RWPE2 (cell line): ENCODE data around the gene YPEL1.

Source experiments
- ATAC-seq: fragments of 200-7000 bp; cut with Tn5 transposase; 3 replicates; pipeline ENCODE4 v1.9.1; 2021; ENCODE audit warnings: low read depth
- DNase-seq: peaks from one replicate; pipeline ENCODE4 v3.0.0-alpha.2; 2020; ENCODE audit warnings: low spot score
- H3K27ac ChIP-seq: fragments of 450-650 bp; 2 replicates; pipeline ENCODE4 v1.5.1; 2017; ENCODE audit warnings: mild to moderate bottlenecking; ENCODE audit not compliant: poor library complexity, severe bottlenecking
- H3K27me3 ChIP-seq: fragments of 250-450 bp; sonication (Bioruptor Pico); 2 replicates; pipeline ENCODE4 v1.5.1; 2021; ENCODE audit warnings: mild to moderate bottlenecking, moderate library complexity; ENCODE audit not compliant: insufficient read depth, poor library complexity, severe bottlenecking
- H3K36me3 ChIP-seq: fragments of 250-450 bp; sonication (Bioruptor Pico); 2 replicates; pipeline ENCODE4 v1.5.1; 2020; ENCODE audit warnings: low read depth, mild to moderate bottlenecking, moderate library complexity
- H3K4me1 ChIP-seq: fragments of 250-450 bp; sonication (Bioruptor Pico); 2 replicates; pipeline ENCODE4 v1.5.1; 2021; ENCODE audit warnings: mild to moderate bottlenecking, moderate library complexity; ENCODE audit not compliant: insufficient read depth, poor library complexity, severe bottlenecking
- H3K4me3 ChIP-seq: fragments of 250-450 bp; sonication (Bioruptor Pico); 2 replicates; pipeline ENCODE4 v1.5.1; 2021; ENCODE audit warnings: mild to moderate bottlenecking, moderate library complexity; ENCODE audit not compliant: severe bottlenecking
- H3K9me3 ChIP-seq: fragments of 250-450 bp; sonication (Bioruptor Pico); 2 replicates; pipeline ENCODE4 v1.5.1; 2021; ENCODE audit warnings: mild to moderate bottlenecking, moderate library complexity; ENCODE audit not compliant: severe bottlenecking
- CTCF ChIP-seq: fragments of 450-650 bp; IDR thresholded peaks from one replicate; pipeline ENCODE4 v1.5.1; 2017; ENCODE audit warnings: mild to moderate bottlenecking, moderate library complexity; ENCODE audit not compliant: poor library complexity, severe bottlenecking

YPEL1 gene

GRCh38 chr22:21650280-21650679, 85.3 kb downstream of the YPEL1 start:
- H3K4me3 ChIP-seq = no peak overlapping the region
- ATAC-seq (no peak), DNase-seq (no peak)
- H3K27ac ChIP-seq = peak overlapping the region; percentile 53
- H3K27me3 ChIP-seq = no peaks in the 10 kb centered on the region
- no peak for TF ChIP-seq CTCF
- H3K36me3 ChIP-seq = peaks cover 56% of the 10 kb centered on the region
- no peaks in the 10 kb centered on the region for H3K9me3 ChIP-seq
- no peaks in the 10 kb centered on the region for H3K4me1 ChIP-seq
